Ascending aorta (tissue), 2 donors: ENCODE measurements around the gene SMIM30. TPM values are rescaled to one million over a fixed set of nuclear protein-coding genes. Genes with fewer than 3 reads are reported as not detected.
"Not testable (repeated sequence)": the region's sequence is repeated elsewhere in the genome, so short reads cannot be mapped to it uniquely, and the experiment has no call there.

Source experiments
- DNase-seq, 2 donors: peaks; one replicate each; pipeline ENCODE4 v3.0.0-alpha.2; 2019; ENCODE audit warnings: low spot score in 2 of 2
- H3K27ac ChIP-seq, 2 donors: fragments of 200-600 bp; sonication (generic); one replicate each; pipeline ENCODE4 v1.5.1; 2016 to 2017; ENCODE audit warnings: mild to moderate bottlenecking in 1 of 2
- H3K27me3 ChIP-seq: fragments of 200-600 bp; sonication (generic); one replicate; pipeline ENCODE4 v1.5.1; 2017
- H3K36me3 ChIP-seq, 2 donors: fragments of 200-600 bp; sonication (generic); one replicate each; pipeline ENCODE4 v1.5.1; 2016
- H3K4me1 ChIP-seq, 2 donors: fragments of 200-600 bp; sonication (generic); one replicate each; pipeline ENCODE4 v1.5.1; 2016 to 2017; ENCODE audit warnings: mild to moderate bottlenecking in 1 of 2
- H3K4me3 ChIP-seq, 2 donors: fragments of 200-600 bp; sonication (generic); one replicate each; pipeline ENCODE4 v1.5.1; 2016 to 2017; ENCODE audit warnings: mild to moderate bottlenecking in 1 of 2
- H3K9me3 ChIP-seq, 2 donors: fragments of 200-600 bp; sonication (generic); one replicate each; pipeline ENCODE4 v1.5.1; 2016
- CTCF ChIP-seq, 3 experiments: fragments of 200-600 bp in 2 of 3; fragments of 450-650 bp in 1 of 3; sonication (generic) in 2 of 3; IDR thresholded peaks; one replicate each; pipeline ENCODE4 v1.5.1; 2016 to 2019; ENCODE audit warnings: antibody characterized with exemption in 3 of 3, mild to moderate bottlenecking in 1 of 3, moderate library complexity in 1 of 3
- intact Hi-C: fragments of 100-400 bp; cut with DNase I; formaldehyde crosslinking; loops from one replicate; pipeline ENCODE4 v1.15.1; 2023
- total RNA-seq: library from RNA; depleted of rRNA; stranded (reverse); fragments of >200 nt; gene quantifications from one replicate; pipeline ENCODE4 v1.1.0, GENCODE V29; 2016

The SMIM30 gene
- total RNA-seq, 1 donor from 2014 or later, result 35.2 TPM

GRCh38 chr7:113120647-113121046 is 2.3 kb upstream of the SMIM30 start:
- Histone ChIP-seq H3K27ac (no peak overlapping the region), H3K27me3 (no peaks in the 10 kb centered on the region), H3K4me3 (no peak overlapping the region), H3K9me3 (no peaks in the 10 kb centered on the region), H3K36me3 (no peaks in the 10 kb centered on the region), H3K4me1 (peaks cover 0 to 3% of the 10 kb centered on the region in 2 donors)
- DNase-seq, result no peak
- TF ChIP-seq CTCF (IDR thresholded peaks at IDR 0.05), result no peak
- intact Hi-C loops, result no loop called here

- Histone ChIP-seq H3K9me3 (no peaks in the 10 kb centered on the region), H3K27me3 (no peaks in the 10 kb centered on the region), H3K36me3 (no peaks in the 10 kb centered on the region), H3K4me3 (no peak overlapping the region), H3K27ac (no peak overlapping the region), H3K4me1 (peaks cover 0 to 3% of the 10 kb centered on the region in 2 donors)
- TF ChIP-seq CTCF (IDR thresholded peaks at IDR 0.05), result no peak
- no peak for DNase-seq
- intact Hi-C loops, result loop anchor here (2.0 to 10.0 kb wide), 2 partner anchors 175 to 329 kb away; partner anchors contain the start of gene TMEM168
Observed at GRCh38 chr7:113119429-113119828, 1.1 kb upstream of the SMIM30 start.

- peak overlapping the region; percentile 77 to 79 for H3K4me3 ChIP-seq
- not testable (repeated sequence) for H3K4me1 ChIP-seq, H3K27me3 ChIP-seq, H3K36me3 ChIP-seq, DNase-seq, H3K9me3 ChIP-seq
- intact Hi-C loops, result loop anchor here (10.0 kb wide), 1 partner anchor 173 kb away; no protein-coding TSS in a partner anchor
- peak overlapping the region in 1 of 2 donors; percentile 56 for H3K27ac ChIP-seq
Observed at GRCh38 chr7:113117374-113117774, 980 bp downstream of the SMIM30 start.

- Histone ChIP-seq H3K9me3 (no peaks in the 10 kb centered on the region), H3K36me3 (no peaks in the 10 kb centered on the region), H3K4me3 (no peak overlapping the region), H3K27me3 (no peaks in the 10 kb centered on the region), H3K27ac (no peak overlapping the region), H3K4me1 (peaks cover 0 to 3% of the 10 kb centered on the region in 2 donors)
- no peak for DNase-seq
- TF ChIP-seq CTCF (IDR thresholded peaks at IDR 0.05), result no peak
- intact Hi-C loops, result loop anchor here (10.0 kb wide), 1 partner anchor 169 kb away; no protein-coding TSS in a partner anchor
Observed at GRCh38 chr7:113113912-113114311, 4.4 kb downstream of the SMIM30 start.

- TF ChIP-seq CTCF (IDR thresholded peaks at IDR 0.05), result no peak
- Histone ChIP-seq H3K9me3 (no peaks in the 10 kb centered on the region), H3K4me1 (no peaks in the 10 kb centered on the region), H3K27ac (no peak overlapping the region), H3K27me3 (no peaks in the 10 kb centered on the region), H3K4me3 (no peak overlapping the region), H3K36me3 (no peaks in the 10 kb centered on the region)
- intact Hi-C loops, result loop anchor here (10.0 kb wide), 1 partner anchor 165 kb away; no protein-coding TSS in a partner anchor
- no peak for DNase-seq
Observed at GRCh38 chr7:113109718-113110117, 8.6 kb downstream of the SMIM30 start.

- no peak overlapping the region for H3K4me3 ChIP-seq
- no peak overlapping the region for H3K27ac ChIP-seq
- H3K27me3 ChIP-seq, result no peaks in the 10 kb centered on the region
- TF ChIP-seq CTCF (IDR thresholded peaks at IDR 0.05), result no peak
- no peaks in the 10 kb centered on the region for H3K9me3 ChIP-seq
- DNase-seq, result no peak
- intact Hi-C loops, result no loop called here
- H3K4me1 ChIP-seq, result no peaks in the 10 kb centered on the region
- no peaks in the 10 kb centered on the region for H3K36me3 ChIP-seq
Observed at GRCh38 chr7:113100121-113100603, 18.2 kb downstream of the SMIM30 start.
